ENCODE results near the gene CCDC89.

DNA sequence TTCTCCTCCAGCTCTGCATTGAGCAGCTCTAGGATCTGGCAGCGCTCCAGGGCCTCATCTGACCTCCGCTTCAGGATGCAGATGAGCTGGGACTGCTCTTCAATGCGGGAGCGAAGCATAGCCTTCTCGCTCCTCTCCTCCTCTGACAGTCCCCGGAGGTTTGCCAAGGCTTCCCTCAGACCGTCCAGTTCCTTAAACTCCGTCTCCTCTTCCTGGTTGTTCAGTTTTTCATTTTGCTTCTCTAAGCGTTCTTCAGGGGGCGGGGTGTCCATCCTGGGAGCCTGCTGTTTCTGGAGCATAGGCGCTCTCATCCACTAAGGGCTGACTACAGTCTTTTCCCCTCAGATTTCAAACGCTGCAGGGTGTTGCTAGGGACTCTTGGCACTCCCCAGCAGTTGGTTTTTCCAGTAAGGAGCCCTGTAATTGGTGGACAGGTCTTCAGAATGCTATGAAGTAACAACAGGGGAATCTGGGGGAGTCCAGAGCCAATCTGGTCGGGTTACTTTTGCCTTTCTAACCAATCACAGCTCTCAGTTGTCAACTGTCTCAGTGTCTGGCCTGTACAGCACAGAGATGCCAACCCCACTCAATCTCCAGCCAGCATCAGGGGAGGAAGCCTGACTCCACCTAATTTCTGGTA is at the start of gene CCDC89:
- TF ChIP-seq ZNF274 (CRISPR knock-in tag; IDR thresholded peaks at IDR 0.05) (no peak), CAMTA2 (CRISPR knock-in tag; IDR thresholded peaks at IDR 0.05; ENCODE audit: borderline replicate concordance) (no peak), TP53 (CRISPR knock-in tag; conservative IDR thresholded peaks at IDR 0.05) (no peak)

Measured in HepG2 (cell line).